ENCODE measurements around the gene SEMA3A.

SEMA3A gene

GRCh38 chr7:84228526-84228925 is 33.9 kb upstream of the SEMA3A start:
- TF ChIP-seq ESRRG (CRISPR knock-in tag; IDR thresholded peaks at IDR 0.05) = no peak
- TF ChIP-seq RARB (CRISPR knock-in tag; IDR thresholded peaks at IDR 0.05) = no peak
- no peak for TF ChIP-seq PPARA (CRISPR knock-in tag; IDR thresholded peaks at IDR 0.05; ENCODE audit: borderline replicate concordance)
- TF ChIP-seq GLIS3 (CRISPR knock-in tag; IDR thresholded peaks at IDR 0.05) = no peak
- no peak for TF ChIP-seq PATZ1 (CRISPR knock-in tag; IDR thresholded peaks at IDR 0.05; ENCODE audit: borderline replicate concordance)
- TF ChIP-seq, protein P1, sequence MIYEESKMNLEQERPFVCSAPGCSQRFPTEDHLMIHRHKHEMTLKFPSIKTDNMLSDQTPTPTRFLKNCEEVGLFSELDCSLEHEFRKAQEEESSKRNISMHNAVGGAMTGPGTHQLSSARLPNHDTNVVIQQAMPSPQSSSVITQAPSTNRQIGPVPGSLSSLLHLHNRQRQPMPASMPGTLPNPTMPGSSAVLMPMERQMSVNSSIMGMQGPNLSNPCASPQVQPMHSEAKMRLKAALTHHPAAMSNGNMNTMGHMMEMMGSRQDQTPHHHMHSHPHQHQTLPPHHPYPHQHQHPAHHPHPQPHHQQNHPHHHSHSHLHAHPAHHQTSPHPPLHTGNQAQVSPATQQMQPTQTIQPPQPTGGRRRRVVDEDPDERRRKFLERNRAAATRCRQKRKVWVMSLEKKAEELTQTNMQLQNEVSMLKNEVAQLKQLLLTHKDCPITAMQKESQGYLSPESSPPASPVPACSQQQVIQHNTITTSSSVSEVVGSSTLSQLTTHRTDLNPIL (CRISPR knock-in tag; IDR thresholded peaks at IDR 0.05; ENCODE audit: low read depth) = no peak
- TF ChIP-seq SNAI2 (CRISPR knock-in tag; IDR thresholded peaks at IDR 0.05) = no peak
- TF ChIP-seq CSRNP3 (CRISPR knock-in tag; IDR thresholded peaks at IDR 0.05) = no peak
- no peak for TF ChIP-seq ZC3H10 (CRISPR knock-in tag; IDR thresholded peaks at IDR 0.05)
- TF ChIP-seq ZNF70 (CRISPR knock-in tag; IDR thresholded peaks at IDR 0.05) = no peak
- ATAC-seq = no peak

- TF ChIP-seq GLIS3 (CRISPR knock-in tag; IDR thresholded peaks at IDR 0.05) (no peak), ZFP3 (CRISPR knock-in tag; IDR thresholded peaks at IDR 0.05) (no peak), CSDC2 (CRISPR knock-in tag; IDR thresholded peaks at IDR 0.05) (no peak), PPARA (CRISPR knock-in tag; IDR thresholded peaks at IDR 0.05; ENCODE audit: borderline replicate concordance) (no peak), PATZ1 (CRISPR knock-in tag; IDR thresholded peaks at IDR 0.05; ENCODE audit: borderline replicate concordance) (no peak), TCF4 (CRISPR knock-in tag; IDR thresholded peaks at IDR 0.05; ENCODE audit: borderline replicate concordance) (no peak), OSR1 (CRISPR knock-in tag; IDR thresholded peaks at IDR 0.05) (no peak), CSRNP3 (CRISPR knock-in tag; IDR thresholded peaks at IDR 0.05) (no peak), ZFP30 (CRISPR knock-in tag; IDR thresholded peaks at IDR 0.05) (no peak), ZNF565 (CRISPR knock-in tag; conservative IDR thresholded peaks at IDR 0.05; ENCODE audit: low read depth) (no peak), ZNF8 (CRISPR knock-in tag; IDR thresholded peaks at IDR 0.05) (no peak), BACH2 (CRISPR knock-in tag; IDR thresholded peaks at IDR 0.05; ENCODE audit: borderline replicate concordance) (no peak), TOX (CRISPR knock-in tag; IDR thresholded peaks at IDR 0.05; ENCODE audit: borderline replicate concordance) (no peak), SNAI2 (CRISPR knock-in tag; IDR thresholded peaks at IDR 0.05) (no peak), ARNTL (CRISPR knock-in tag; IDR thresholded peaks at IDR 0.05; ENCODE audit: borderline replicate concordance, low read depth) (no peak), POU6F1 (CRISPR knock-in tag; IDR thresholded peaks at IDR 0.05; ENCODE audit: borderline replicate concordance, low read depth) (no peak), ZNF70 (CRISPR knock-in tag; IDR thresholded peaks at IDR 0.05) (no peak), RARB (CRISPR knock-in tag; IDR thresholded peaks at IDR 0.05) (no peak)
- no peak for ATAC-seq
These were observed 32.2 kb upstream of the SEMA3A start for GRCh38 chr7:84226759-84227158.

- ATAC-seq = no peak
- TF ChIP-seq ARNTL (CRISPR knock-in tag; IDR thresholded peaks at IDR 0.05; ENCODE audit: borderline replicate concordance, low read depth) (no peak), ZC3H10 (CRISPR knock-in tag; IDR thresholded peaks at IDR 0.05) (no peak), TSHZ2 (CRISPR knock-in tag; IDR thresholded peaks at IDR 0.05) (no peak), ZNF70 (CRISPR knock-in tag; IDR thresholded peaks at IDR 0.05) (no peak), ISL1 (CRISPR knock-in tag; IDR thresholded peaks at IDR 0.05) (no peak), BACH2 (CRISPR knock-in tag; IDR thresholded peaks at IDR 0.05; ENCODE audit: borderline replicate concordance) (no peak), POU6F1 (CRISPR knock-in tag; IDR thresholded peaks at IDR 0.05; ENCODE audit: borderline replicate concordance, low read depth) (no peak), OSR1 (CRISPR knock-in tag; IDR thresholded peaks at IDR 0.05) (no peak)
These were observed 29.9 kb upstream of the SEMA3A start for GRCh38 chr7:84224505-84224904.
